DOHH2 (cell line): ENCODE results near the gene NDUFA5.
"Not testable (repeated sequence)": the region's sequence is repeated elsewhere in the genome, so short reads cannot be mapped to it uniquely, and the experiment has no call there.

Source experiments
- CTCF ChIP-seq: fragments of 200-600 bp; sonication (generic); IDR thresholded peaks from one replicate; pipeline ENCODE4 v1.5.1; 2014; ENCODE audit warnings: antibody characterized with exemption, mild to moderate bottlenecking, low read depth, low read length; ENCODE audit not compliant: poor library complexity, severe bottlenecking
- EZH2phosphoT487 ChIP-seq: fragments of 200-600 bp; sonication (generic); IDR thresholded peaks from 2 replicates; pipeline ENCODE4 v1.6.1; 2017; ENCODE audit warnings: borderline replicate concordance, mild to moderate bottlenecking, antibody characterized with exemption, low read length, moderate library complexity, mixed read lengths

DNA sequence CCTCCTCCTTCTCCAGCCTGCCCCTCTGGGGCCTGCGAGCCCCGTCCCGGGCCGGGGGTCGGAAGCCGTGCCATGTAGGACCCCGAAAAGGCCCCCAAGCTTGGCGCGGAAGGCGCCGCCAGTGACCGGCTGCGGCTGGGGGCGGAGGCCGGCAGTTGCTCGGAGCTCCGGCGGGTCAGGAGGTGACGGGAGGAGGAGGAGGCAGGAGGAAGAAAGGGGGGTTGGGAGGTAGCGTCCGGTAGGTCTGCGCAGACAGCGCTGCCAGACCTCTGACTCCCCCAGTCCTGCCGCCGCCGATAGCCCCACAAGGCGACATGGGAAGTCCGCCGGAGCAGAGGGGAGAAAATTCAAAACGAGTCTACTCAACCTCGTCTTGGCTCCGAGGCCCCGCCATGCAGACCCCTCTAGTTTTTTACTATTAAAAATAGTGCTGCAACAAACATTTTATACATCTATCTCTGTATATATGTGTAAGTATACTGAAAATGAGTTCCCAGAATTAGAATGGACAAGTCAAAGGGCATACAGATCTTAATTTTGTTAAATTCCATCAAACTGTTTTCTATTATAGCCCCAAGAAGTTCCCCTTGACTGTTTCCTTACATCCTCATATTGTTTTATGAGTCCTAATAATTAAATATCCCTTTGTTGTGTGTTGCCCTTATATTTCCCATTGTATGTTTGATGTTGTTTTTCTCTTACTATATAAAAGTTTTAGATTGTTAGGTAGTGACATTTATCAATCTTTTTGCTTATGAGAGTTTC lies 24.6 kb downstream of the NDUFA5 start:
- TF ChIP-seq CTCF, EZH2phosphoT487: not testable (repeated sequence)
